GM19468 (cell line): ENCODE data around the gene IREB2.
"Not testable (repeated sequence)": the region's sequence is repeated elsewhere in the genome, so short reads cannot be mapped to it uniquely, and the experiment has no call there.

Experiments
- ATAC-seq: cut with Tn5 transposase; IDR thresholded peaks from one replicate; pipeline ENCODE4 v1.9.1; 2021; ENCODE audit warnings: mild to moderate bottlenecking, moderate library complexity, moderate number of reproducible peaks; ENCODE audit not compliant: unreplicated experiment; ENCODE audit errors: extremely low read depth

IREB2 gene

GRCh38 chr15:78538358-78538757 lies 100.3 kb downstream of the IREB2 start:
- no peak for ATAC-seq

- not testable (repeated sequence) for ATAC-seq
Observed at GRCh38 chr15:78539464-78540140, 101.6 kb downstream of the IREB2 start.

- ATAC-seq: peak; percentile 28
Observed at GRCh38 chr15:78540141-78540870, 102.3 kb downstream of the IREB2 start, which contains the start of gene PSMA4. TSS of gene PSMA4 (plus strand) at chr15:78540444. CDS start at chr15:78541928, 1,484 bp downstream.

GRCh38 chr15:78540871-78541743 lies 103.1 kb downstream of the IREB2 start:
- no peak for ATAC-seq

GRCh38 chr15:78541744-78542034 lies 103.7 kb downstream of the IREB2 start:
- no peak for ATAC-seq

GRCh38 chr15:78542647-78543046 lies 104.6 kb downstream of the IREB2 start:
- ATAC-seq: no peak

GRCh38 chr15:78550194-78550593 lies 112.2 kb downstream of the IREB2 start:
- ATAC-seq: no peak

GRCh38 chr15:78550815-78551214 lies 112.8 kb downstream of the IREB2 start:
- ATAC-seq: no peak
